GM23338 (cell line): Measurements from ENCODE around the gene AFF3.

Source experiments
- CREB1 ChIP-seq: fragments of 250-450 bp; sonication (Bioruptor Pico); IDR thresholded peaks from 2 replicates; pipeline ENCODE4 v1.5.0; 2020; ENCODE audit warnings: low read depth, mild to moderate bottlenecking, moderate library complexity
- EZH2 ChIP-seq: fragments of 200-600 bp; sonication (generic); IDR thresholded peaks from one replicate; pipeline ENCODE4 v1.8.0; 2017; ENCODE audit warnings: antibody characterized with exemption, mild to moderate bottlenecking, low read depth; ENCODE audit not compliant: unreplicated experiment
- EZH2phosphoT487 ChIP-seq: fragments of 200-600 bp; sonication (generic); IDR thresholded peaks from one replicate; pipeline ENCODE4 v1.8.1; 2018; ENCODE audit warnings: antibody characterized with exemption; ENCODE audit not compliant: unreplicated experiment
- JUNB ChIP-seq: IDR thresholded peaks from one replicate; pipeline ENCODE4 v1.6.1; 2016; ENCODE audit warnings: antibody characterized with exemption; ENCODE audit not compliant: unreplicated experiment
- POLR2AphosphoS5 ChIP-seq: IDR thresholded peaks from 2 replicates; pipeline ENCODE4 v1.6.1; 2016; ENCODE audit warnings: antibody characterized with exemption, low read depth
- TF ChIP-seq, protein P1 (sequence below), 2 experiments: fragments of 200-600 bp in 1 of 2; sonication (generic) in 1 of 2; conservative IDR thresholded peaks; 2 replicates each; pipeline versions ENCODE4 v1.5.1 to v1.6.1; 2016 to 2017; ENCODE audit warnings: antibody characterized with exemption in 2 of 2, low read depth in 2 of 2, mild to moderate bottlenecking in 2 of 2, moderate library complexity in 1 of 2
- TF ChIP-seq, protein P2 (sequence below): IDR thresholded peaks from one replicate; pipeline ENCODE4 v1.6.1; 2018; ENCODE audit warnings: antibody characterized with exemption; ENCODE audit not compliant: unreplicated experiment
- TF ChIP-seq, protein P3 (sequence below): IDR thresholded peaks from 2 replicates; pipeline ENCODE4 v1.6.1; 2016; ENCODE audit warnings: antibody characterized with exemption

DNA sequence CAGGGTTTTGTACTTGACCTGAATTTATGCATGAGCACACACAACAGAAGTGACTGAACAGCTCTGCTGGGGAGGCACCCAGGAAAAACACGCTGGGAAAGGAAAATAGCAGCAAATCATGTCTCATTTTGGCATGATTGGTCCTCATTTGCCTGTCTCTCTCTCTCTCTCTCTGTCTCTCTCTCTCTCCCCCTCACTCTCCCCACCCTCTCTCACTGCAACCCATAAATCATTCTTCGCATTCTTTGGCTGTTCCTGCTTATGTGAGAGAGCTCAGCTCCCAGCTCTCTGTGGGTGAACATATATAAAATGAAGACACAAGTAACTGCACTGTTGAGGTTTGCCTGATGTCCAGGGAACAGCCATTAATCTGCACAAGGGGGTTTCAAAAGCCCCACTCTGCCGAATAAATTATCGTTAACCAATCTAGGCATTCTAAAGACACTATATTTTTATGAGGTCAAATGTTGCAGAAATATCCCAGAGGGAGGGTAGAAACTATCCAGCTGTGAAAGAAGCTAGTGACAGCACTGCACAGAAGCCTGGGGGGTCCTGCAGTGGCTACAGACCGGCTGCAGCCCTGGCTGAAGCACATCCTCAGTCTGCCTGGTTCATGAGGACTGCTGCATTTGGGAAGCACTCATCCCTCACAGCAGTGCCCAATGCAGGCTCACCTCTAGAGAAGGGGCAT is 260.3 kb downstream of the AFF3 start:
- TF ChIP-seq, protein P1, sequence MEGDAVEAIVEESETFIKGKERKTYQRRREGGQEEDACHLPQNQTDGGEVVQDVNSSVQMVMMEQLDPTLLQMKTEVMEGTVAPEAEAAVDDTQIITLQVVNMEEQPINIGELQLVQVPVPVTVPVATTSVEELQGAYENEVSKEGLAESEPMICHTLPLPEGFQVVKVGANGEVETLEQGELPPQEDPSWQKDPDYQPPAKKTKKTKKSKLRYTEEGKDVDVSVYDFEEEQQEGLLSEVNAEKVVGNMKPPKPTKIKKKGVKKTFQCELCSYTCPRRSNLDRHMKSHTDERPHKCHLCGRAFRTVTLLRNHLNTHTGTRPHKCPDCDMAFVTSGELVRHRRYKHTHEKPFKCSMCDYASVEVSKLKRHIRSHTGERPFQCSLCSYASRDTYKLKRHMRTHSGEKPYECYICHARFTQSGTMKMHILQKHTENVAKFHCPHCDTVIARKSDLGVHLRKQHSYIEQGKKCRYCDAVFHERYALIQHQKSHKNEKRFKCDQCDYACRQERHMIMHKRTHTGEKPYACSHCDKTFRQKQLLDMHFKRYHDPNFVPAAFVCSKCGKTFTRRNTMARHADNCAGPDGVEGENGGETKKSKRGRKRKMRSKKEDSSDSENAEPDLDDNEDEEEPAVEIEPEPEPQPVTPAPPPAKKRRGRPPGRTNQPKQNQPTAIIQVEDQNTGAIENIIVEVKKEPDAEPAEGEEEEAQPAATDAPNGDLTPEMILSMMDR (conservative IDR thresholded peaks at IDR 0.05; ENCODE audit: low read depth in 2 of 2), result no peak
- TF ChIP-seq EZH2 (no peak), CREB1 (no peak), POLR2AphosphoS5 (no peak), EZH2phosphoT487 (no peak), JUNB (no peak)
- TF ChIP-seq, protein P2, sequence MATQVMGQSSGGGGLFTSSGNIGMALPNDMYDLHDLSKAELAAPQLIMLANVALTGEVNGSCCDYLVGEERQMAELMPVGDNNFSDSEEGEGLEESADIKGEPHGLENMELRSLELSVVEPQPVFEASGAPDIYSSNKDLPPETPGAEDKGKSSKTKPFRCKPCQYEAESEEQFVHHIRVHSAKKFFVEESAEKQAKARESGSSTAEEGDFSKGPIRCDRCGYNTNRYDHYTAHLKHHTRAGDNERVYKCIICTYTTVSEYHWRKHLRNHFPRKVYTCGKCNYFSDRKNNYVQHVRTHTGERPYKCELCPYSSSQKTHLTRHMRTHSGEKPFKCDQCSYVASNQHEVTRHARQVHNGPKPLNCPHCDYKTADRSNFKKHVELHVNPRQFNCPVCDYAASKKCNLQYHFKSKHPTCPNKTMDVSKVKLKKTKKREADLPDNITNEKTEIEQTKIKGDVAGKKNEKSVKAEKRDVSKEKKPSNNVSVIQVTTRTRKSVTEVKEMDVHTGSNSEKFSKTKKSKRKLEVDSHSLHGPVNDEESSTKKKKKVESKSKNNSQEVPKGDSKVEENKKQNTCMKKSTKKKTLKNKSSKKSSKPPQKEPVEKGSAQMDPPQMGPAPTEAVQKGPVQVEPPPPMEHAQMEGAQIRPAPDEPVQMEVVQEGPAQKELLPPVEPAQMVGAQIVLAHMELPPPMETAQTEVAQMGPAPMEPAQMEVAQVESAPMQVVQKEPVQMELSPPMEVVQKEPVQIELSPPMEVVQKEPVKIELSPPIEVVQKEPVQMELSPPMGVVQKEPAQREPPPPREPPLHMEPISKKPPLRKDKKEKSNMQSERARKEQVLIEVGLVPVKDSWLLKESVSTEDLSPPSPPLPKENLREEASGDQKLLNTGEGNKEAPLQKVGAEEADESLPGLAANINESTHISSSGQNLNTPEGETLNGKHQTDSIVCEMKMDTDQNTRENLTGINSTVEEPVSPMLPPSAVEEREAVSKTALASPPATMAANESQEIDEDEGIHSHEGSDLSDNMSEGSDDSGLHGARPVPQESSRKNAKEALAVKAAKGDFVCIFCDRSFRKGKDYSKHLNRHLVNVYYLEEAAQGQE, result no peak
- TF ChIP-seq, protein P3, sequence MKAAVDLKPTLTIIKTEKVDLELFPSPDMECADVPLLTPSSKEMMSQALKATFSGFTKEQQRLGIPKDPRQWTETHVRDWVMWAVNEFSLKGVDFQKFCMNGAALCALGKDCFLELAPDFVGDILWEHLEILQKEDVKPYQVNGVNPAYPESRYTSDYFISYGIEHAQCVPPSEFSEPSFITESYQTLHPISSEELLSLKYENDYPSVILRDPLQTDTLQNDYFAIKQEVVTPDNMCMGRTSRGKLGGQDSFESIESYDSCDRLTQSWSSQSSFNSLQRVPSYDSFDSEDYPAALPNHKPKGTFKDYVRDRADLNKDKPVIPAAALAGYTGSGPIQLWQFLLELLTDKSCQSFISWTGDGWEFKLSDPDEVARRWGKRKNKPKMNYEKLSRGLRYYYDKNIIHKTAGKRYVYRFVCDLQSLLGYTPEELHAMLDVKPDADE, result no peak
